NT2/D1 (cell line): Measurements from ENCODE around the gene PDK1.

ENCODE experiments used
- SUZ12 ChIP-seq: IDR thresholded peaks from 2 replicates; pipeline ENCODE4 v1.6.1; 2011; ENCODE audit not compliant: insufficient read length, insufficient read depth; ENCODE audit errors: extremely low read depth
- YY1 ChIP-seq: IDR thresholded peaks from 2 replicates; pipeline ENCODE4 v1.6.1; 2011; ENCODE audit not compliant: insufficient read length, insufficient read depth
- ZNF274 ChIP-seq: IDR thresholded peaks from 2 replicates; pipeline ENCODE4 v1.6.1; 2011; ENCODE audit warnings: mild to moderate bottlenecking, low read depth, low read length

GRCh38 chr2:172628085-172628484 is 72.2 kb downstream of the PDK1 start:
- TF ChIP-seq ZNF274, result no peak
- TF ChIP-seq YY1, result no peak
- TF ChIP-seq SUZ12, result no peak
